HG02870 (cell line): ENCODE measurements around the gene SMAD7.
A peak's percentile ranks its signal among the peaks of the same experiment; 100 is the strongest.

Experiments used
- ATAC-seq: cut with Tn5 transposase; IDR thresholded peaks from one replicate; pipeline ENCODE4 v1.9.1; 2021; ENCODE audit warnings: mild to moderate bottlenecking, moderate library complexity; ENCODE audit not compliant: unreplicated experiment

SMAD7 gene

DNA sequence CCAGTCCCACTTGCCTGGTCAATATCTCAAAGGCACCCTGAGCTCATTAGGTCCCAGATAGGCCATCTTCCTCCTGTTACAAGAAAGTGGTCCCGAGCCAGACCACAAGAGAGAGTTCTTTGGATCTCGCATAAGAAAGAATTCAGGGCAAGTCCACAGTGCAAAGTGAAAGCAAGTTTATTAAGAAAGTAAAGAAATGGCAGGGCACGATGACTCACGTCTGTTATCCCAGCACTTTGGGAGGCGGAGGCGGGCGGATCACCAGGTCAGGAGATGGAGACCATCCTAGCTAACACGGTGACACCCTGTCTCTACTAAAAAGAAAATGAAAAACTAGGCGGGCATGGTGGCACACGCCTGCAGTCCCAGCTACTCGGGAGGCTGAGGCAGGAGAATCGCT is 10.8 kb upstream of the SMAD7 start:
- ATAC-seq, result no peak

DNA sequence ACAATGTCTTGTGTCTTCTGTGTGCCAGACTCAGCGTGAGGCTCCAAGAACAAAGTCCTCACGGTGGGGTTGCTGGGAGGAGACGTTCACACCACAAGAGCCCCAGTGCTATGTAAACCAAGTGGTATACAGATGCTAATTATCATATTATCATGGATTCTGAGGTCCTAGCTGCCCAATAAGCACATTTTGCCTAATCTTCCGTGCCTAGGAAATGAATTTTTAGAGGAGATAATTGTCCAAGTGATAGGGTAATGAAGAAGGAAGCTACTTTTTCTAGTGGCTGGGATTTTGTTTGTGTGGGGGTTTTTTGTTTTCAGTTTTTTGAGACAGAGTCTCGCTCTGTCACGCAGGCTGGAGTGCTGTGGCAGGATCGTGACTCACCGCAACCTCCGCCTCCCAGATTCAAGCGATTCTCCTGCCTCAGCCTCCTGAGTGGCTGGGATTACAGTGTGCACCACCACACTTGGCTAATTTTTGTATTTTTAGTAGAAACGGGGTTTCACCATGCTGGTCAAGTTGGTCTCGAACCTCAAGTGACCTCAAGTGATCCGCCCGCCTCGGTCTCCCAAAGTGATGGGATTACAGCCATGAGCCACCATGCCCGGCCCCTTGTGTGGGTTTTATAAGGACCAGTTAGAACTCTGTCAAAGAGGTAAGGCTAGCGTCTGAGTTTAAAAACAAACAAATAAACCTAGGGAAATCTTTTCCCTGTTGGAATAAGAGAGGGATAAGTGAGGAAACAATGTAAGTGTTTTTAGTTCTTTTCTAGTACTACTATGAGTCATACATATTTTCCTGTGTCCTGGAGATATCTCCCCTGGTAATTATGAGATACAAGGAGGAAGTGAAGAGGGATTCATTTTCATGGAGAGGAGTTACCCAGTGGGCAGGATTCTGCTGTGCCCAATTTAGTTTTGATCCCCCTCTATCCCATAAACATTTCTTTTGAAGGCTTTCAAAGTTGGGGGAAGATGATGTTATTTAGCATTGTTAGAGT is 9.5 kb upstream of the SMAD7 start:
- no peak for ATAC-seq

DNA sequence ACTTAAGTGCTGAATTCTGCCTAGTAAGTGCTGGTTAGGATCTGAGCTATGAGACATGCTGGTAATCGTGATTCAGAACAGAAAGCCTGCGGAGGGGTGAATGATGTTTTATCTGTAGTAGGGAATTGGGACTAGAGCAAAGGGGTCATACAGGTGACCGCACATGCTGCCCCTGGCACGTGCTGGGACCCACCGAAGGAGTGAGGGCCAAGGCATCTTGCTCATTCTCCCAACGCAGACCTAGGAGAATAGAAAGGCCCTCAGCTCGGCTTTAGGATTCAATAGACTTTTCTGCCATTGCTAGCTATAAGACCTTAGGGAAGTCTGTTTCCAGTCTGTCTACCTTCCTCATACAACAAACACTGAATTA is 8.8 kb upstream of the SMAD7 start:
- ATAC-seq, result no peak

DNA sequence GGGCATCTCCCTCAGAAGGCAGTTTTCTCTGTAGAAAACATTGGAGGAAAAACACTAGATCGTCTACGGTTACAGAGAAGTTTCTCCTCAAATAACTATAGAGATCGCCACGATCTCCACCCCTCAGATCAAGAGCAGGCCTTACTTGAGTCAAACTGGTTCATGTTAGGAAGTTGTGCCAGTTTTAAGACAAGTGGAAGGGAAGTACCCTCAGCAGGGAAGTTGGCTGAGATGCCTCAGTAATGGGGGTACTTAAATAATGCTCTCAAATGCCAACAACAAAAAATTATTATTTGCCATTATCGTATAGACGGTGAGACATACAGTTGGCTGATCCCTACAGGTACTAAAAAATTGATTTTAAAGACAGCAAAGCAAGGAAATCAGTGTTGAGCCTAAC is 8.2 kb upstream of the SMAD7 start:
- ATAC-seq, result no peak

DNA sequence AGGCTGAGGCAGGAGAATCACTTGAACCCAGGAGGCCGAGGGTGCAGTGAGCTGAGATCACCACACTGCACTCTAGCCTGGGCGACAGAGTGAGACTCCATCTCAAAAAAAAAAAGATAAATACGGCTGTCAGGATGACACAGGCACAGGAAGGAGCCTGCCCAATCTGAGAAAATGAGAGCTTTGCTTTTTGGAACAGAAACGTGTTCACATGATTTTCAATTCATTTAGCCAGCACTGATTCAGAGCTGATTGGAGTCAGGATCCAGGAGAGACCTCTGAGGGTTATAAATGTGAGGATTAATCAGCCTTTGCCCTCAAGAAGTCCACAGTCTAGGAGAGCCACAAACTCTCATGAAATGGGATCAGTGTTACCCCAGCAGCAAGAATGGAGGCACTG is 6.9 kb upstream of the SMAD7 start:
- ATAC-seq, result no peak

DNA sequence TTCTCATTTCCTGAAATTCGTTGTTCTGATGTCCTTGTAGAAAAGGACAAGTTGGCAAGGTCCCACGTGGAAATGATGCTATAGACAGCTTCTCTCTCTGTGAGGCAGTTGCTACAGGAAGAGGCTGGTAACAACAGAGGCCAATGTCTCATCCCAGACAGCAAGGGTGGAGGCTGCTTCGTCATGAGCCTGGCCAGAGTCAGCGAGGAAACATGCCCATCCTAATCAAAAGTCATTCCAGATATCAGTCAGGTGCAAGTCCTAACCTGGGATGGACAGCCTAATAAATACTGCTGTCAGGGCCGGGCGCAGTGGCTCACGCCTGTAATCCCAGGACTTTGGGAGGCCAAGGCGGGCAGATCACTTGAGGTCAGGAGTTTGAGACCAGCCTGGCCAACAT is 6.4 kb upstream of the SMAD7 start:
- ATAC-seq, result no peak

DNA sequence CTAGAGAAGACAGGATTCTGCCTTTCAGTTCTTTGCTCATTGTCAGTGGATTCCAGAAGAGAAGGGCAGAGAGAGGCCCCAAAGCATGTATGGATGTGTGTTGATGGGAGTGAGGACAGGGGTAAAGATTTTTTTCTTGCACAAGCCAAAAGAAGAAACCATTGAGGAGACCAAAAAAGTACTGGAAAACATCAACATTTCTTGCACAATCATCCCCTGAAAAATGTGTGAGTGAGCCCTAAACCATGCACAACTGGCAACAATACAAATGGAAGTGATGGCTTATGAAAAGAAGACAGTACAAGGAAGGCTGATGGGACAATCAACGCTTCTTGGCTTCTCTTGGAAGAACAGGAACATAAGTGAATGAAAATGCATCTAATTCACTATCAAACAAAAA is 5.6 kb upstream of the SMAD7 start:
- no peak for ATAC-seq

DNA sequence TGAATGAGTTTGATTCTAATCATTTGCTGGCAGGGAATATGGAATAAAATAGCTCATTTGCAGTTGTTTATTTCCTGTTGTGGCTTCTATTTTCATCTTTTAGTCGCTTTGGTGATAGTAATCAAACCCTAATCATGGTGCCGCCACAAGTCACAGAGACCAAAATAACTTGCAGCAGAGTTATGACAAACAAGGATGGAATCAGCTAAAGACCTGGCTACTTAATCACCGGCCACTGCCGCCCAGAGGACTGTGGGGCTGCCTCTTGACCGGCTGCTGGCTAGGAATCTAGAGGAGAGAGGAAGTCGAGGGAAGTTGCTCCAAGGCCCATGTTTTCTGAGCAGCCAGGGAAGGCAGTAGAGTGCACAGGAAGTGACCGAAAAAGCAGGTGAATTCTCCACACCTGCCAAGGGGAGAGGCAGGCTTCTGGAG is 5.1 kb upstream of the SMAD7 start:
- ATAC-seq, result no peak

DNA sequence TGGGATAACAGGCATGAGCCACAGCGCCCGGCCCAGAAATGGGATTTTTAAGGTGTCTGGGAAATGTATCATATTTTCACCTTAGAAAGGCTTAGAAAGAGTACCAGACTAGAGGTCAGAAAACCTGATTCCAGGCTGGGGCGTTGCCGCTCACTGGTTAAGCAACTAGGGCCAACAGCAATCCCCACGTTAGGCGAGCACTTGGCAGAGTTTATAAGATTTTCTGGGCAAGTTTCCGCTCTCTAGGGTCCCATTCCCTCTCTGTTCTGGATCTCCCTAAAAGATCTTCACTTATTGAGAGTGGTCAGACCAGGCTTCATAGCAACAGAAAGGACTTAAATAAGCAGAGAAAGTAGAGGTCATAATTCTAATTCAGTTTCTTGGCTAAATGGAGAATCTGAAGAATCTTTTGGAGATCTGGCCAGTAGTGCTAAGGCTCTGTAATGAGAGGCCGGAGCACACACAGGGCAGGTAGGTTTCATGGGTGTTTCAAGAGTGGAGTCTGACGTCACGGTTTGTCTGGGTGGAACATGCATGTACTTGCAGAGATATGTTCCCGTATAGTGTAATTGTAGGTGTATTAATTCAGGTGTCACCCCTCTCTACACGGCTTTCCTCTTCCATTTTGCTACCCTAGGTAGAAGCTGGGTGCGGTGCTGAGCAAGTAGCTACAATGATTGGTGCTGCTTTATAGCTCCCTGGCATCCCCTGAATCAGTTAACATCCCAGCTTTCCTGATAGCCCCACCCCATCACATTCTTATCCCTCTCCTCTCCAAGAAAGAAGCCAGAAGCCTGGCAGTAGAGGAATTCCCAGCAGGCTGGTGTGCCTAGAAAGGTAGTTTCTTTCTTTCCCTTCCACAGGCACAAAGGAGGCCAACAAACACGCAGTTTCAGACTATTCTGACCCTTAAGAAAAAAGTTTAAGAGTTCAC is 4.4 kb upstream of the SMAD7 start:
- no peak for ATAC-seq

DNA sequence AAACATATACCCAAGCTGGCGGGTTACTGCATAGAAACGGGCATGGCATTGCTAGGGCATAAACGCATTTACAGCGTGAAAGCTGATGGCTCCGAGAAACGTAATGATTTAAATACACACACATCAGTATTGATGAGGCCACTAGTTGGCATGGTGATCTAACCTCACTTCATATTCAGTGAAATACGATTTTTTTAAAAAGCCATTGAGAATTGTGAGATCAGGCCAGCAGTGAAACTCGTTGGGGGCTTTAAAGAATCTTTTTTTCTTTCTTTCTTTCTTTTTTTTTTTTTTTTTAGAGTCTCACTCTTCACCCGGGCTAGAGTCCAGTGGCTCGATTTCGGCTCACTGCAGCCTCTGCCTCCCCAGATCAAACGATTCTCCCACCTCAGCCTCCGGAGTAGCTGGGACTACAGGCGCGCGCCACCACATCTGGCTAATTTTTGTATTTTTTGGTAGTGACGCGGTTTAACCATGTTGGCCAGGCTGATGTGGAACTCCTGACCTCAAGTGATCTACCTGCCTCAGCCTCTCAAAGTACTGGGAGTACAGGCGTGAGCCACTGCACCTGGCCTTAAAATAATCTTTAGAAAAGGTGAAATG is 2.4 kb upstream of the SMAD7 start:
- ATAC-seq, result no peak

DNA sequence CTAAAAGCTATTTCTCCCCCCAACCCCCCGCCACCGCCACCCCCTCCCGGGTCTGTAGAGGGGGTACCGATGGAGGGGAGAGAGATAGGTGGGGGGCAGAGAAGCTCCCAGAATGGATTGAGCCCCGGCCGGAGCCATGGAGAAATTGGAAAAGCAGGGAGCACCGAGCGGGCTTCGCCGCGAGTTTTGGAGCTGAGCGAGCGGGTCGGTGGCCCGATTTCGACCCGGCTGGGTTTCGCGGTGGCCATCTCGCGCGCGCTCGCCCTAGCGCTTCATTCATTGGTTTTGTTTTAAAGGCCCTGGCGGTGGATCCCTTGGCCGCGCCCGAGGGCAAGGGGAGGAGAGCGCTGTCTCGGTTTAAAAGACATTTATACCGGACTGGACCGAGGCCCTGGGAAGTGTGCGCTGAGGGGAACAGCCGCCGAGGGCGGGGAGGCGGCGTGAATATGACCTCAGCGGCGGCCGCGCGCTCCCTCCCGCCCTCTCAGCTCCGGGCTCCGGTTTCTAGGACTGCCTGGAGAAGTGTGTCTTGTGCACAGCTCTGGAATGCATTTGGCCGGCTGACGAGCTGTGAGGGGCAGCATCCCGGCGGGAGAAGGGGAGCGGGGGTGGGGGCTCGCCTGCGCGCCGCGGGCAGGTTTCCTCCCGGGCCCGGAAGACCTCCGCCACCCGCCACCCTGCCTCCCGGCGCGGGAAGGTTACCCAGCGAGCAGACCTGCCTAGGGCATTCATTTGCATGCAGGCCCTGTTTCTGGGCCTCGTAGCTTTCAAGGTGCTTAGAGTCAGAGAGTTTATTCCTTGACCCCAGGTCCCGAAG is 1.7 kb upstream of the SMAD7 start:
- peak; percentile 24 for ATAC-seq

DNA sequence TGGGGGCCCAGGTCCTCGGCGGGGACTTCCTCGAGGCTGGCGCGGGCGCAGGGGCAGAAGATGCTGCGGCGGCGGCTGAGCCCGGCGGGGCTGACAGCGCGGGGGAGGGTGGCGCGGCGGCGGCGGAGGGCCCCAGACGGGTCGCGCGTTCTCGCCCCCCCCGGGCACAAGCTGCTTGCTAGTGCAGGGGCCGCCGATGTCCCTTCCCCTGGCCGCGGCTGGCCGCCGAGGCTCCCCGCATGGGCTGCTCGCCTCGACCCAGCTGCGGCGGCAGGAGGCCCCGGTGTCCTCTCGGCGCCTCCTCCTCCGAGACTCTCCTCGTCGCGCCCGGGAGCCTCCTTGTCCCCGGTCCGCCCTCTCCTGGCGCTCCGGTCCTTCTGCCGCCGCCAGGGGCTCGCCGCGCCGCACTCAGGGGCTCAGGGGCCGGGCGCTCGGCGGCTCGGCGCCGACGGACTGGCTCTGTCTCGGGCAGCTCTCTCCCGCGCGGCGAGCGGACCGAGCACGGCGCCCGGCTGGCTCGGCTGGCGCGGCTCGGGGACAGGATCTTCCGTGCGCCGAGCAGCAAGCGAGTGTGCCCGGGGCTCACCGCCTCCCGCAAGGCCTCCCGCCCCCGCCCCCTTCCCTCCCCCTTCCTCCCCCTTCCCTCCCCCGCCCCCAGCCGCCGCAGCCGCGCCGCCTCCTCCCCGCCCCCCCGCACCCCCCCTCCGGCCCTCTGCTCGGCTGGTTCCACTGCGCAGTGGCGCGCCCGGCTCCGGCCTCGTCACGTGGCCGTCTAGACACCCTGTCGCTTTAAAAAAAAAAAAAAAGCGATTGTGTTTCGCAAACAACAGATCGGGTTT is 902 bp upstream of the SMAD7 start:
- peak; percentile 32 for ATAC-seq

DNA sequence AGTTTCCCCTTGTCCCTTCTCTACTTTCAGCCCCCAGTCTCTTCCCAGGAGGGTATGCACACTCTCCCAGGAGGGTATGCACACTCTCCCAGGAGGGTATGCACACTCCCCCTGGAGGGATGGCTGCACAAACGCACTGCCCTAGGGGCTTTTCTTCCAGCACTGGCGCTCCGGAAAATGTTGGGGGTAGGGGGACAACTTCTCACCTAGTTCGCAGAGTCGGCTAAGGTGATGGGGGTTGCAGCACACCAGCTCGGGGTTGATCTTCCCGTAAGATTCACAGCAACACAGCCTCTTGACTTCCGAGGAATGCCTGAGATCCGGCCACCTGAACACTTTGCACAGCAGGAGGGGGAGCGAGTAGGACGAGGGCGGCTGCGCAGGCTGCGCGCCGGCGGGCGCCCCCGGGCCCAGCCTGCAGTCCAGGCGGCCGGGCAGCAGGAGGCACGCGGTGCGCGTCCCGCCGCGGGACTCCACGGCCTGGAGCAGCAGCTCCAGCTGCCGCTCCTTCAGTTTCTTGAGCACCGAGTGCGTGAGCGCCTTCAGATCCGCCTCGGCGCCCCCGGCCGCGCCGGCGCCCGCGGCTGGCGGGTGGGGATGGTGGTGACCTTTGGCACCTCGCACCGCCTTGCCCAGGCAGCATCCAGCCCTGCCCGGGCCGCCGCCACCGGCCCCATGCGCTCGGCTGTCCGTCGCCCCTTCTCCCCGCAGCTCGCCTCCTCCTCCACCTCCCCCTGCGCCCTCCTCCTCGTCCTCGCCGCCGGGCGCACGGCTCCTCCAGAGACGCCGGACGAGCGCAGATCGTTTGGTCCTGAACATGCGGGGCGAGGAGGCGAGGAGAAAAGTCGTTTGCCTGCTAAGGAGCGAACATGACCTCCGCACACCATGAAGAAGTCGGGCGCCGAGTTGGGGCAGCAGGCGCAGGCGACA is 894 bp downstream of the SMAD7 start:
- ATAC-seq, result no peak

DNA sequence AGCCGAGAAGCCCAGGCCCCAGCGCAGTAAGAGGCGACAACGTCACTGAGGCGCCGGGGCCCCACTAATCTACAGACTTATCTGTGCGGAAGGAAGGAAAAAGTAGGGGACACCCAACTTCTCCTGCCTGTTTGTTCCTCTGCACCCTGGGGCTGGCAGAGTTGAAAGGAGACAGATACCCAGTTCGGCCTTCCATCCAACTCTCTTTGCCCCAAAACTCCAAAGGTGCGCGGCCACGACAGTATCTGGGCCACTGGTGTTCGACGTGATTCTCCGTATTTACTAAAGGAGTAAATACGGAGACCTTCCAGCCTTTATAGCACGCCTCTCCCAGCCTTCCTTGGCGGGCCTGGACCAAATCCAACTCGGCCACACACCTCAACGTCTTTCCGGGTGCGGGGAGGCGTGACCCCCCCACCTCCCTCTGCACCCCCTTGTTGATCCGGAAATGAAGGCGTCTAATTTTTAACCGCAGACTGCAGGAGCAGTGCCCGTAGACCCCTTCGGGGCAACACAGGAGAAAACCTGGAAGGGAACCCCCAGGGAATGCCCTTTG is 1.6 kb downstream of the SMAD7 start:
- no peak for ATAC-seq

DNA sequence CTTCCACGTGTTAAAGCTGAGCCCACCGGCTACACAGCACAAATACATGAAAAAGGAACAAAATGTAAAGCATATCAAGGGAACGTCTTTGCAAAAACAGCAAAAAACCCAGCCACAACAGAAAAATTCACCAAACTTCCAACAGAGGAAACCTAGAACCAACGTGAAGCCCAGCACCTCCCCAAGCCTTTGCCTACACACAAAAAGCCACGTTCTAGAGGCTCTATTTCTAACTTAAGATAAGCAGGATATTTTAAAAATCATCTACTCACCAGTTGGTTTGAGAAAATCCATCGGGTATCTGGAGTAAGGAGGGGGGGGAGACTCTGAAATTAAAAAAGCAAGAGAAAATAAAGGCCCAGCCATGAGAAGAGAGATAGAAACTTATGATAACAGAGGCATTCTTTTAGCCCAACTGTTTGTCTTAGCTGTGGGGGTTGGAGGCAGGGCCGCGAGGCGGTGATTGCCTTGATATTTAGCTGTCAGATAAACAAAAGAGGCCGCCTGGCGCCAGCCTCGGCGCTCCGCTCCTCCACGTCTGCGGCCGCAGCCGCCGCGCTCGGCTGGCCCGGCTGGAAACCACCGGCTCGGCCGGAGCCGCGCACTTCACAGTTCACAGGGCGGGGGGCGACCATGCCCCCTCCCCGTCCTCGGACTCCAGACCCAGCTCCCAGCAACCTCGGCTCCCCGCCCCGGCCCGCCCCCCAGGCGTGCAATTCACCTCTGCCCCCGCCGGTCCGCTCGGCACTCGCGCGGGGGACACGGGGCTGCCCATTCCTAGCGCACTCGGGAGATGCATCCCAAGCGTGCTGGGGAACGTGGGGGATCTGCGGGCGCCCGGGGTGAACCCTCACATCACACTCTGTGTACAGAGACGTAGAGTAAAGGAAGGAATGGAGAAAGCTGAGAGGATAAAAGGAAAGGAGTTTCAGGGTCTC is 2.4 kb downstream of the SMAD7 start:
- no peak for ATAC-seq

DNA sequence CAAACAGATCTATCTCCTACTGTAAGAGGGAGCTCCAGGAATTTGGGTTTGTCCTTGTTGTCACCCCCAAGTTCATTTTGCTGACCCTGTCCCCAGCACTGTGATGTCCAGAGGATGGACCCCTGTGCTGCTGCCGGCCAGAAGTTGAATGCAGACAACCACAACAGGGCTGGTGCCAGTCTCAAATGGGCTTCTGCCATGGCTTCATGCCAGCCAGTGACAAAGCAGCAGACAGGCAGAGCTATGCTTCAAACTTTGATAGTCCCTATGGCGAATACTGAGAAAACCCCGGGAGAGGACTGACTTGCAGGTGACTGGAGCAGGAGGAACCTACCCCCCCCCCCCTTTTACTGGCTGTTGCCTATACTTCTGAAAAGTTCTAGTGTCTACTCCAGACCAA is 3.2 kb downstream of the SMAD7 start:
- no peak for ATAC-seq

DNA sequence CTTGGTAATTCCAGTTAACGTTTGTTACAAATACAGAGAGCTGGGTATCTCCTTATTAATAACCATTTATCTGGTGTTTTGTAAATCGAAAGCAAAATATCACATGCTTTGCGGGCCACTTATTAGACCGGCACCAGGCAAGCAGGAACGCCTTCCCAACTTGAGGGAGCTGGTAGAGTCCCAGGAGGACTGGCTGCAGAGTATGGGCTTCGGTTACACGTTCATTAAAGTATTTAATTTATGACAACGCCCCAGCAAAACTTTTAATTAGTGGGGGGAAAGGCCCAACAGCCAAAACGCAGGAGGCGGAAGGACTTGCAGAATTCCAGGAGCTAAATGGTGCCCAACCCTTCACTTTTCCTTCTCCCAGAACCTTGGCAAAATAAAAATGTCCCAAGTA is 3.7 kb downstream of the SMAD7 start:
- no peak for ATAC-seq
